Adrenal gland (tissue), 5 donors: Measurements from ENCODE around the gene ELMOD3.

Experiments used
- CTCF ChIP-seq, 6 experiments: fragments of 450-650 bp in 4 of 6; fragments of 200-600 bp in 2 of 6; sonication (generic) in 1 of 6; IDR thresholded peaks; 1 replicate in 5 of 6; 2 replicates in 1 of 6; pipeline versions ENCODE4 v1.5.1 to v1.8.0; 2016 to 2021; ENCODE audit warnings: antibody characterized with exemption in 6 of 6, mild to moderate bottlenecking in 2 of 6, moderate library complexity in 1 of 6
- POLR2A ChIP-seq, 2 donors: fragments of 450-650 bp; IDR thresholded peaks; one replicate each; pipeline ENCODE4 v1.6.1; 2017; ENCODE audit warnings: antibody characterized with exemption in 2 of 2, mild to moderate bottlenecking in 2 of 2, moderate library complexity in 1 of 2
- donor health status: DM: no; HTN: no; CAD: no.

- TF ChIP-seq POLR2A (IDR thresholded peaks at IDR 0.05) (no peak), CTCF (IDR thresholded peaks at IDR 0.05) (no peak)
Measured at GRCh38 chr2:85347599-85347998, 7.0 kb upstream of the ELMOD3 start.
